HCT116 (cell line): ENCODE results near the gene HOXA7. TPM values are rescaled to one million over a fixed set of nuclear protein-coding genes. Genes with fewer than 3 reads are reported as not detected.

Experiments used
- CBX3 ChIP-seq: IDR thresholded peaks from 2 replicates; pipeline ENCODE4 v1.6.1; 2012; ENCODE audit warnings: low read depth
- EGR1 ChIP-seq: IDR thresholded peaks from 2 replicates; pipeline ENCODE4 v1.6.1; 2012; ENCODE audit warnings: low read depth
- ELF1 ChIP-seq: IDR thresholded peaks from 2 replicates; pipeline ENCODE4 v1.6.1; 2012; ENCODE audit warnings: low read depth, borderline replicate concordance
- EZH2phosphoT487 ChIP-seq: fragments of 200-600 bp; IDR thresholded peaks from 2 replicates; pipeline ENCODE4 v1.6.1; 2018; ENCODE audit warnings: antibody characterized with exemption, borderline replicate concordance
- JUND ChIP-seq: IDR thresholded peaks from 2 replicates; pipeline ENCODE4 v1.6.1; 2012
- RAD21 ChIP-seq: IDR thresholded peaks from 2 replicates; pipeline ENCODE4 v1.6.1; 2012; ENCODE audit warnings: low read depth, mild to moderate bottlenecking
- REST ChIP-seq: IDR thresholded peaks from 2 replicates; pipeline ENCODE4 v1.6.1; 2012; ENCODE audit warnings: low read depth
- SIN3A ChIP-seq: IDR thresholded peaks from 2 replicates; pipeline ENCODE4 v1.6.1; 2012; ENCODE audit warnings: low read depth
- SP1 ChIP-seq: IDR thresholded peaks from 2 replicates; pipeline ENCODE4 v1.6.1; 2012; ENCODE audit warnings: low read depth
- SRF ChIP-seq: IDR thresholded peaks from 2 replicates; pipeline ENCODE4 v1.6.1; 2012; ENCODE audit warnings: low read depth
- ZBTB33 ChIP-seq: IDR thresholded peaks from 2 replicates; pipeline ENCODE4 v1.6.1; 2011; ENCODE audit warnings: mild to moderate bottlenecking, low read length, moderate library complexity; ENCODE audit not compliant: insufficient replicate concordance; ENCODE audit errors: extremely low read depth
- ZFX ChIP-seq: fragments of 450-650 bp; IDR thresholded peaks from 2 replicates; pipeline ENCODE4 v1.6.1; 2017
- total RNA-seq: library from RNA; stranded (reverse); gene quantifications from one replicate; pipeline ENCODE4 v1.2.1, GENCODE V29; 2021; ENCODE audit not compliant: unreplicated experiment
- TF ChIP-seq, protein P1 (sequence below): IDR thresholded peaks from 2 replicates; pipeline ENCODE4 v1.6.1; 2012

The HOXA7 gene
- total RNA-seq, 1 experiment from 2014 or later = 15.0 TPM

DNA sequence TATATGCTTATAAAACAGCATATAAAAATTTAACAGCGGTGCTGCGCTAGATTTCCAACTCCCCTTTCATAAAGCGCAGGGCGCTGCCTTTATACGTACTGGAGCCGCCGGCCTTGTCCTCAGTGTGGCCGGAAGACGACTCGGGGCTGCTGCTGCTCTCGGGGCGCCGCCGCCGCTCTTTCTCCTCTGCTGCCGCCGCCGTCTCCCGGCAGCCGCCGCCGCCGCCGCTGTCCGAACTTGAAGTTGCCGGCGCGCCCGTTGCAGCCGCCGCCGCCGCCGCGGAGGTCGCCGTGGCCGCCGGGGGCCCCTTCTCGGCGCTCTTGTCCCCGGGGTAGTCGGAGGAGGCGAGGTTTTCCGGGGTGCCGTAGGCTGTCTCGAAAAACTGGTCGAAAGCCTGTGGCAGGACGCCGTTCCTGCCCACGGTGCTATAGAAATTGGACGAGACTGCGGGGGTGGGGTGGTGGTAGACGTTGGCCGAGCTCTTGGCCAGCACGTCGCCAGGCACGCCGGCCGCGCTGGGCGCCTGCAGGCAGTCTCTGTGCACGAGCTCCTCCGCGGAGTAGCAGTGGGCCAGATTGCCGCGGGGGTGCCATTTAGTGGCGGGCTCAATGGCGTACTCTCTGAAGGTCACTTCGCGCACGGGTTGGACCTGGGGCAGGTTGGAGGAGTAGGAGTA is 28.0 kb upstream of the HOXA7 start (continued):
- no peak for TF ChIP-seq ZBTB33
- TF ChIP-seq REST = no peak
- no peak for TF ChIP-seq EZH2phosphoT487
- TF ChIP-seq CBX3 = no peak
- TF ChIP-seq EGR1 = peak; percentile 89
- TF ChIP-seq JUND = no peak
- TF ChIP-seq ELF1 = no peak
- TF ChIP-seq, protein P1, sequence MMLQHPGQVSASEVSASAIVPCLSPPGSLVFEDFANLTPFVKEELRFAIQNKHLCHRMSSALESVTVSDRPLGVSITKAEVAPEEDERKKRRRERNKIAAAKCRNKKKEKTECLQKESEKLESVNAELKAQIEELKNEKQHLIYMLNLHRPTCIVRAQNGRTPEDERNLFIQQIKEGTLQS = no peak
- no peak for TF ChIP-seq SP1
- TF ChIP-seq SRF = no peak
- no peak for TF ChIP-seq SIN3A
- no peak for TF ChIP-seq RAD21
- TF ChIP-seq ZFX = peak; percentile 78
